Tibial nerve (tissue), 4 donors: ENCODE results near the gene MSMP.

Experiments
- EP300 ChIP-seq, 2 donors: sonication (generic); formaldehyde crosslinking; IDR thresholded peaks; one replicate each; pipeline ENCODE4 v1.6.1; 2017; ENCODE audit warnings: antibody characterized with exemption in 2 of 2, mild to moderate bottlenecking in 1 of 2
- POLR2A ChIP-seq, 2 donors: fragments of 450-650 bp; IDR thresholded peaks; one replicate each; pipeline ENCODE4 v1.6.1; 2017; ENCODE audit warnings: antibody characterized with exemption in 2 of 2, mild to moderate bottlenecking in 2 of 2, moderate library complexity in 2 of 2
- TF ChIP-seq, protein P1 (sequence below), 5 experiments: fragments of 200-600 bp in 3 of 5; fragments of 450-650 bp in 2 of 5; sonication (generic) in 3 of 5; IDR thresholded peaks; one replicate each; pipeline ENCODE4 v1.5.1; 2016 to 2019; ENCODE audit warnings: antibody characterized with exemption in 5 of 5, mild to moderate bottlenecking in 3 of 5, moderate library complexity in 2 of 5

DNA sequence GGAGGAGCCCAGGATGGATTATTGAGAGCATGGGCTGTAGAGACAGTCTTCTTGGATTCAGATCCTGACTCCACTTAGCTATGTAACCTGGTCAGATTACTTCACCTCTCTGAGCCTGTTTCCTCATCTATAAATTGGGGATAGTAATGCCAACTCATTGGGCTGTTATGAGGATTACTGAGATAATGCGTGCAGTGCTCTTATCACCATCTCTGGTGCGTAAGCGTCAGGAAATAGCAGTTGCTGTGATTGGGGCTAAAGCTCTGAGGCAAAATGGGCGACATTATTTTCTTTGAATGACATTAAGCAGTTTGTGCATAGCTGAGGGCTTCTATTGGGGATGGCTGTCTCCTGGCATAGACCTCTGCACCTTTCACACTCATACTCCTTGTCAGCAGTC, 995 bp upstream of the MSMP start:
- TF ChIP-seq, protein P1, sequence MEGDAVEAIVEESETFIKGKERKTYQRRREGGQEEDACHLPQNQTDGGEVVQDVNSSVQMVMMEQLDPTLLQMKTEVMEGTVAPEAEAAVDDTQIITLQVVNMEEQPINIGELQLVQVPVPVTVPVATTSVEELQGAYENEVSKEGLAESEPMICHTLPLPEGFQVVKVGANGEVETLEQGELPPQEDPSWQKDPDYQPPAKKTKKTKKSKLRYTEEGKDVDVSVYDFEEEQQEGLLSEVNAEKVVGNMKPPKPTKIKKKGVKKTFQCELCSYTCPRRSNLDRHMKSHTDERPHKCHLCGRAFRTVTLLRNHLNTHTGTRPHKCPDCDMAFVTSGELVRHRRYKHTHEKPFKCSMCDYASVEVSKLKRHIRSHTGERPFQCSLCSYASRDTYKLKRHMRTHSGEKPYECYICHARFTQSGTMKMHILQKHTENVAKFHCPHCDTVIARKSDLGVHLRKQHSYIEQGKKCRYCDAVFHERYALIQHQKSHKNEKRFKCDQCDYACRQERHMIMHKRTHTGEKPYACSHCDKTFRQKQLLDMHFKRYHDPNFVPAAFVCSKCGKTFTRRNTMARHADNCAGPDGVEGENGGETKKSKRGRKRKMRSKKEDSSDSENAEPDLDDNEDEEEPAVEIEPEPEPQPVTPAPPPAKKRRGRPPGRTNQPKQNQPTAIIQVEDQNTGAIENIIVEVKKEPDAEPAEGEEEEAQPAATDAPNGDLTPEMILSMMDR (IDR thresholded peaks at IDR 0.05), result no peak
- no peak for TF ChIP-seq POLR2A (IDR thresholded peaks at IDR 0.05)
- no peak for TF ChIP-seq EP300 (IDR thresholded peaks at IDR 0.05)
